T1000 (cell line): ENCODE results near the gene FANCD2.
A peak's percentile ranks its signal among the peaks of the same experiment; 100 is the strongest.
"Not testable (repeated sequence)": the region's sequence is repeated elsewhere in the genome, so short reads cannot be mapped to it uniquely, and the experiment has no call there.

Experiments
- DNase-seq: peaks from one replicate; lab custom pipeline; 2025; ENCODE audit warnings: mixed read lengths; lab: John Stamatoyannopoulos, UW

The FANCD2 gene

GRCh38 chr3:10106919-10107318, 80.7 kb downstream of the FANCD2 start:
- no peak for DNase-seq

- no peak for DNase-seq
Observed at GRCh38 chr3:10108091-10108490, 81.9 kb downstream of the FANCD2 start, which contains the start of gene FANCD2OS. Gene FANCD2OS, minus strand, starts transcription at chr3:10108255. Its CDS starts 3,481 bp downstream, at chr3:10104774.

- DNase-seq, result peak; percentile 89
Observed at GRCh38 chr3:10115326-10116137, 89.3 kb downstream of the FANCD2 start, which contains the start of gene BRK1. Gene BRK1, plus strand, starts transcription at chr3:10115675. Its CDS starts 27 bp downstream, at chr3:10115702.

- DNase-seq, result no peak
Observed at GRCh38 chr3:10116138-10116460, 89.9 kb downstream of the FANCD2 start.

- DNase-seq, result no peak
Observed at GRCh38 chr3:10116928-10117327, 90.7 kb downstream of the FANCD2 start.

GRCh38 chr3:10119376-10119775, 93.1 kb downstream of the FANCD2 start:
- DNase-seq, result no peak

GRCh38 chr3:10121064-10121463, 94.8 kb downstream of the FANCD2 start:
- DNase-seq, result no peak

GRCh38 chr3:10122724-10123123, 96.5 kb downstream of the FANCD2 start:
- no peak for DNase-seq

GRCh38 chr3:10135872-10136271, 109.6 kb downstream of the FANCD2 start:
- DNase-seq, result not testable (repeated sequence)

GRCh38 chr3:10136426-10137005, 110.3 kb downstream of the FANCD2 start:
- no peak for DNase-seq

GRCh38 chr3:10137178-10137577, 110.9 kb downstream of the FANCD2 start:
- no peak for DNase-seq

- no peak for DNase-seq
Observed at GRCh38 chr3:10140996-10141546, 114.8 kb downstream of the FANCD2 start.

- DNase-seq, result no peak
Observed at GRCh38 chr3:10142707-10143560, 116.7 kb downstream of the FANCD2 start.

GRCh38 chr3:10145685-10146084, 119.4 kb downstream of the FANCD2 start:
- no peak for DNase-seq

- no peak for DNase-seq
Observed at GRCh38 chr3:10149226-10149625, 123.0 kb downstream of the FANCD2 start.

- DNase-seq, result no peak
Observed at GRCh38 chr3:10150987-10151386, 124.8 kb downstream of the FANCD2 start.
